GM18499 (cell line): ENCODE results near the gene SETBP1.

Source experiments
- ATAC-seq: cut with Tn5 transposase; IDR thresholded peaks from one replicate; pipeline ENCODE4 v1.9.1; 2021; ENCODE audit warnings: moderate number of reproducible peaks; ENCODE audit not compliant: insufficient read depth, unreplicated experiment

The SETBP1 gene

DNA sequence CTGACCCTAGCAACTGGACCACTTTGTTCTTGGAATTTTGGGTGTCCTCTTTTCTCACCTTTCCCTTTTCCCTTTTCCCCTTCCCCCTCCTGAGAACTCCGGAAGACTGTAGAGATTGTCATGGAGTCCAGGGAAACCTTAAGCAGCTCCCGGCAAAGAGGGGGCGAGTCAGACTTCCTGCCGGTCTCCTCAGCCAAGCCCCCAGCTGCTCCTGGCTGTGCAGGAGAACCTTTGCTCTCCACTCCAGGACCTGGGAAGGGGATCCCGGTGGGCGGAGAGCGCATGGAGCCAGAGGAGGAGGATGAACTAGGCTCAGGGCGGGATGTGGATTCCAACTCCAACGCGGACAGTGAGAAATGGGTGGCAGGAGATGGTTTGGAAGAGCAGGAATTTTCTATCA lies 20.5 kb downstream of the SETBP1 start:
- no peak for ATAC-seq

DNA sequence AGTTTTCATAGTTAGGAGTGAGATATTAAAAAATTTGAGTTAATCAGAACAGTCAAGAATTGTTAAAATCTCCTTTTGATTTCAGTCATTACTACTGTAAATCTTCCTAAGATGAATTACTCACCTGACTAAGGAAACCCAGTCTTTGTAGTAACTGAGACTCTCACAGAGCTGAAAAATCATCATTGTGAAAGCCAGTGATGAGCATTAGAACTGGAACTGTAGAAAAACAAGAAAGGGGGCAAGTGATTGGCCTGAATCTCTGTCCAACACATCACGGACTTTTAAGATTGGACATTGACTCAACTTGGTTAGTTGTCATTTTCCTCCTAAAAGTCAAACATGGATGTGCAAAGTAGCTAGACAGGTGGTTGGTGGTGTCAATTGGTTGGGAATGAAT lies 21.9 kb downstream of the SETBP1 start:
- ATAC-seq, result no peak

DNA sequence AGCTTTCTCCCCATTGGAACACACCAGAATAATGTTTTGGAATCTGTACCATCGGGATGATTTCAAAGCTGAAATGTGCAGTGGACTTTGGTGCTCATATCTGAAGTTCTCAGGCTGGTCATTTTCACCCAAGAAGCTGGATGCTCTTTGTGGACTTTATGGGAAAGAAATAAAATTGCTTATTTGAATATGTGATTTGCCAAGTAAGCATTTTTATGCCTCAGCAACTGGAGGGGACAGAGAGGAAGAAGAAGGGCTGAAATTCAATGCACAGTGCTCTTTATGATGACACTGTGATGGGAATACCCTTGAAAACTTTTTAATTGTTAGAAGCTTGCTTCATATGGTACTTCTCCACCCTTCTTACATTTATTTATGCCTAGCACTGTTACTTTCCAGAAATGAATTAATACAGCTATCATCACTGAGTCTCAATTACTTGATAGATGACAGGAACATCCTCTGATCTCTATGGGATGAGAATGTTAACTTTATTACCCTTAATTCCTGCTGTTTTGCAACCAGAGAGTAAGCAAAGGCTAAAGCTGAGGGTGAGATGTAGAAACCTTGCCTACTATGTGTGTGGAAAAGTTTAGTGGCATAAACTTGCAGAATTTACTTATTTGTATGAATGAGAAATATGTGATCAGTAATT lies 23.6 kb downstream of the SETBP1 start:
- no peak for ATAC-seq

DNA sequence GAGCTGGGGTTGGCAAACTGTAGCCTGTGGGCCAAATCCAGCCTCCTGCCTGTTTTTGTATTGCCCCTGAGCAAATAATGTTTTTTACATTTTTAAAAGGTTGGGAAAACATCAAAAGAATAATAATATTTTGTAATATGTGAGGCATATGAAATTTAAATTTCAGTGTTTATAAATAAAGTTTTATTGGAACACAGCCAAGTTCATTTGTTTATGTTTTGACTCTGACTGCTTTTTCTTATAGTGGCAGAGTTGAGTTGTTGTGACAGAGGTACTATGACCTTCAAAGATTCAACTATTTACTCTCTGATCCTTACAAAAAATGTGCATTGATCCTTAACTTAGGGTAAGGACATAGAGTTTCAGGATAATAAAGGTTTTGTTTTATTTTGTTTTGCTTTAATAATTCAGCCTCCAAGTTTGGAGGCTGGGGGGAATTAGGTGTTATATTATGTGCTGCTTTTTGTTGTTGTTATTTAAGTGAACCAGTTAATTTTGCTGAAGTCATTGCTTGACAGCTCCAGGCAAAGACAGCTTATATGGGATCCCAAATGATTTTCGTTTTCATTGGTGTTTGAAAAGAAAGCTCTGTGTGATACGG lies 24.5 kb downstream of the SETBP1 start:
- ATAC-seq, result no peak

DNA sequence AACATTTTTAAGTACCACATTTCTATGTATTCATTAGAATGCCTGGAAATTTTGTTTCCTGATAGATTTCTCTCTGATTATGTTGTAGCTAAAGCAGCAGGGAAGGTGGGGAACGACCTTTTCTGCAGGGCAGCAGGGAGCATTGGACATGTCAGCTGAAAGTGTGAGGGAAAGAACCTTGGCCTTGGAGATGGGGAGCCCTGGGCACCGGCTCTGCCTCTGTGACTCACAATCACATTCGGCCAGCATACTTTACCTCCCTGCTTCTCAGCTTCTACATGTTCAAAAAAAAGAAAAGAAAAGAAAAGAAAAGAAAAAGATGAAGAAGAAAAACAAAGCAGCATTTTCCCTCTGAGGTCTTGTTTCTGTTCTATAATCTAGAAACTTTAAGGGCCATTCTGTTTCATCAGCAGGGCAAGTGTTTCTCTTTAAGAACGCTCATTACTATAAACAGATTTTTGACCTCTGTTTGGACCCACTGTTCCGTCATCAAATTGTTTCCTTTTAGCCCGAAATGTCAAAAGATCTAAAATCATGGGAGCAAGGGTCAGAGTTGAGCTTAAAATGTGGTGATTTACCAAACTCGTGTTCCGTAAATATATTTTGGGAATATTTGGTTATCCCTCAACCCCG lies 27.9 kb downstream of the SETBP1 start:
- ATAC-seq, result no peak

DNA sequence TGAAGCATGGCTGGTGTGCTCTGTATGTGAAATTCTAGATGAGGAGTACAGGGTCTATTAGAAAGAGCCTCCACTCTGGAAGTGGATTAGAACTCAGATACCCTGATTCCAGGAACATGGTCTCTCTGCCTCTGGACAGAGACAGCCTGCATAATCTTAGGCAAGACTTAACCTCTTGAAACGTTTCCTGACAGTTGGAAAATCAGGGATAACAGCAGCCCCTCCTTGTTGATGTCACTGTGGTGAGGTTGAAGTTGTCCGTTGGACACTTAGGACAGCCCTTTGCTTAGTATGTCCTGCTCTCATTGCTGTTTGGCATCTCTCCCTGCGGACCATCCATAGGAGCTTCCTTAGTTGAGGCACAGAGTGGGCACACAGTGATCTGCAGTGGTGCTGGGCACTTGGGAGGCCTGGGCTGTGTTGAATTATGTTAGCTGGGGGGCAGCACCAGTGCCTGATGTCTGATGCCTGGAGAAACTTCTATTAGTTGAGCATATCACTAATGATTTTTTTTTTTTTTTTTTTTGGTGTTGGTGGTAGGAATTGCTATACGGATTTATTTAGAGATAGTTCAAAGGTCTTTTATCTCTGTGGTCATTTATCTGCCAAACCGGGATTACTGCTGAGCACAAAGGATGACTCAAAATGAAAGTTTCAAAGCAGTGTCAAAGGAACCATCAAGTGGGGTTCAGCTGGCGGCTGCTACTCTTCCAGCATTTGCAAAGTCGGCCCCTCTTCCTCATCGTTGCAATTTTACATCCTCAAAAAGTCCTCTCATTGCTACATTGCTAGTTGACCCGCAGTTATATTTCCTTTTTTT lies 28.8 kb downstream of the SETBP1 start:
- peak; percentile 98 for ATAC-seq

DNA sequence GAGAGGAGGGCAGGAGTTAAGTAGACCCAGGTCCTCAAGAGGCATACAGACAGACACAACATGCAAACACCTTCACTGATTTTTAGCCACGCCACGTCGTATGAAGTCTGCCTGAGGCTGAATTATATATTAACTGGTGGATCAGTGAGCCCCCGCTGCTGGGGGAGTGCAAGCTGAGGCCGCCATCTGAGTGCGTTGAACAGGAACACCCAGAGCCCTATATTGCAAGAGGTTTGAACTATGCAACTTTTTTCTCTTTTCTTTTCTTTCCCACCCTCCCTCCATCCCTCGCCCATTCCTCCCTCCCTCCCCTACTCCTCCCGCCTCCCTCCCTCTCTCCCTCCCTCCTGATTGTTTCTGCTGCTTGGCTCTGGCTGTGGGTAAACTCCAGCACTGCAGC lies 30.2 kb downstream of the SETBP1 start:
- no peak for ATAC-seq

DNA sequence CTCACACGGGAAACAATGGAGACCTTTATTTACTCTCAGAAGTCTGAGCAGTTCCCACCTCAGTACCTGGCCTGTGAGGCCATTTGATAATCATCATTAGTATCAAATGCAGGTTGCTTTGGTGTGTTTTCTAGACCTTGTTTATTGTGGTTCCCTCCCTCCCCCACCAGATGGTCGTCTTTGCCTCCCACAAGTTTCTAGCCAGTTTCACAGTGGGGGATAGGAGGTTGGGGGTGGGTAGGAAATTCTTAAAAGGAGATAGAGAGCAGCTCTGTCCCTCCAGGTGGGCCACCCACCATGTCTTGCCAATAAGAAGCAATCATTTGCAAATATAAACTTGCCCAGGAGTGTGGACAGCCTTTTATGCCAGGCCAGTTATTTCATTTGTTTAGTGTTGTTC lies 31.3 kb downstream of the SETBP1 start:
- ATAC-seq, result no peak

DNA sequence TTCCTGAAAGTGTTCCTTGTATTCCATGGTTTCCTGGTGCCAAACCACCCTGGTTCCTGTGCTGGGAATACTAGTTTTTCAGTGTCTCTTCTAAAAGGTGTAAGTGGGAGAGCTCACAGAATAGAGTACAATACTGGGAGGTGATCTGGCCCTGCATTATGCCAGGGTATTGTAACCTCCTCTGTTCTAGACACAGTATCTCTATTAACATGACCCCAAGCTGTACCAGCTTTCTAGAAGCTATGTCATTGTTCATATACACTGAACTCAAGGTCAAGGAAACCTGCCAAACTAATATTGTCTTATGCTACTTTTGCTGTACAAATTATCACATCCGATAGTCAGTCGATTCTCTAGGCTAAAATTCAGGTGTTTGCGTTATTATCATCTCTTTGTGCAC lies 32.7 kb downstream of the SETBP1 start:
- no peak for ATAC-seq

DNA sequence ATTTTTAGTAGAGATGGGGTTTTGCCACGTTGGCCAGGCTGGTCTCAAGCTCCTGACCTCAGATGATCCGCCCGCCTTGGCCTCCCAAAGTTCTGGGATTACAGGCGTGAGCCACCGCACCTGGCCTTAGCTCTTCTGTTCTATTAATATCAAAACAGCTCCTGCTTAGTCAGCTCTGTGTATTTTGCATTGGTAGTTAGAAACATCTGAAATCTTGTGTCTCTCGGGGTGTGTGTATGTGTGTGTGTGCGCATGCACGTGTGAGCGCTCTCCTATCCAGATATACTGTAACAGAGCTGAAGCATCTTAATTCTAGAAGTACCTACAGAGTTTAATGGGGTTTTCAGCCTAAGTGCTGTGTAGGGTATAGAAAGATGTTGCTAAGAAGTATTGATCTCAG lies 33.7 kb downstream of the SETBP1 start:
- ATAC-seq, result no peak

DNA sequence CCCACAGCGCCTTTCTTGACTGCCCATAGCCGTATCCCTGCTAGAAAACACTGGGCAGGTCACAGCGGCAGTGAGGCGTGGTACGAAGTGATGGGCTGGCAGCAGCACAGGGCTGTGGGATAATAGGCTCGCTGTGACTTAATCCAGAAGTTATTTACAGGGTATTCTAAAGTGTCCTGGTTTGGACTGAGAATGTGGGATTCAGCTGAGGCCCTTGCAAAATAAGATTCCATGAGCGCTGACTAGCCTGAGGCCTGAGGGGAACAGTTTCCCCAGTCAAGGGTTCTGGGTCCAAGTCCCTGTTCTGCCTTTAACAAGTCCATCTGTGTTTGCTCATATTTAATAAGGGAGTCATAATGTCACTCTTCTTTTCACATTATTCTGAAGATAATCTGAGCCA lies 34.6 kb downstream of the SETBP1 start:
- no peak for ATAC-seq

DNA sequence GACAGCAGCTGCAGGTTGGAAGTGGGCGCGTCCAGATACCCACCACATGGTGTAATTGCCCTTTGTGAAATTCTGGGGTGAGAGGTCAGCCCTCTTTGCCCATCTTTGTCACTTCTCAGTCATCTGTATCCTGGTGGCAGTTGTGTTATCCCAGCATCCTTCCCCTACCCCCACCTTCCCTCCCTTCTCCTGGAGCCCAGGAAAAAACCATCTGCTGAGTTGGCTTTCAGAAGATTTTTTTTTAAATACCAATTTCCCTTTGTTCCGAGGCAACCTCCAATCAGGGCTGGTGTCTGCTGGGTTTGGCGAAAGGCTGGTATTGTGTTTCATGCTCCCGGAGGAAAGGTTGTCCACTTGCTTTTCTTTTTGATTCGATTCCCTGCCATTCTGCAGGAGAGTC lies 35.2 kb downstream of the SETBP1 start:
- ATAC-seq, result no peak

DNA sequence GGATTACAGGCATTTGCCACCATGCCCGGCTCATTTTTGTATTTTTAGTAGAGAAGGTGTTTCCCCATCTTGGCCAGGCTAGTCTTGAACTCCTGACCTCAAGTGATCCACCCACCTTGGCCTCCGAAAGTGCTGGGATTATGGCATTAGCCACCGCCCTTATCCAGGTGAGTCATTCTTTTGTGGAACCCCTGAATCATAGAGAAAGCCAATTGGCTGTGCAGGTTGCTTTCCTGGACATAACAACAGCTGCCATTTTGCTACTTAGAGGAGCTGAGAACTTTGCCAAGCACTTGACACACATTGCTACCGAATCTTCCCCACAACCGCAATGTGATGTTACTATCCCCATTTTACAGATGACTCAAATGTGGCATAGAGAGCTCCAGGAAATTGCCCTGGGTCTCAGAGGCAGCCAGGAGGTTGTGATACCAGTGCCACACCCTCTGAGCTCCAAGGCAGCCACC lies 36.0 kb downstream of the SETBP1 start:
- ATAC-seq, result peak; percentile 43

DNA sequence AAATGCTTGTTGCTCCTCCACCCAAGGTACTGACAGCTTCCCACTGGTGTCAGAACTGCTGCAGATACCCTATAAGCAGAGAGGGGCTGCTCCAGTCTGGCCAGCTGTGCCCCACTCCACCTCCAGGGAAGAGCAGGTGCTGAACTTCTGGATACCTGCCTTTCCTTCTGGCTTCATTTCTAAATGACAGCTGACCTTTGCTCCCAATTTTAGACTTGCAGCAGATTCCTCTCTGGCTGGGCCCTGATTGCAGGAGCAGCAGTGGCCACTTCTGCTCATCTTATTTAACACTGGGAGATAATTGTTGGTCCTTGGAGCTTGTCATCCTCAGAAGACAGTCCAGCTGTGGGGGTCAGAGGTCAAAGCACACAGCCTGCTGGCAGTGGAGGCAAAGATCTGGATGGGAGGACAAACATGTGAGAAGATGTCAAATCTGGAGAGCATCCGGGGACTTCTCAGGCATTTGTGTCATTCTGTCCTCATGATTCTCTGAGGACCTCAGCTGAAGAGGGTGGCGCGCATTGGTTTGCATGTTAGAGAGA lies 38.9 kb downstream of the SETBP1 start:
- no peak for ATAC-seq

DNA sequence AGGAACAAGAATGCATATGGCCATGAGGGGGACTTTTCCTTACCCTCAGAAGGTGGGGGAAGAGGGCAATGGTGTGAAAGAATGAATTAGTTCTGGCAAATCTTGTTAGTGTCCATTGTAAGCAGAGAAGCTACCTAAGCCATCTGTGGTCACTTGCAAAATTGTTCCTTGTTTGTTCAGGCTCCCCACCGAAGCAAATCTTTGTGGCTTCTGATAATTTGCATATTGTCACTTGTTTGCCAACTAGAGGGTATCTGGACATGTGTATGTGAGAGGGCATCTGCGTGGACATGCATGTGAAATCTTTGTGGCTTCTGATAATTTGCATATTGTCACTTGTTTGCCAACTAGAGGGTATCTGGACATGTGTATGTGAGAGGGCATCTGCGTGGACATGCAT lies 41.1 kb downstream of the SETBP1 start:
- ATAC-seq, result peak; percentile 35

DNA sequence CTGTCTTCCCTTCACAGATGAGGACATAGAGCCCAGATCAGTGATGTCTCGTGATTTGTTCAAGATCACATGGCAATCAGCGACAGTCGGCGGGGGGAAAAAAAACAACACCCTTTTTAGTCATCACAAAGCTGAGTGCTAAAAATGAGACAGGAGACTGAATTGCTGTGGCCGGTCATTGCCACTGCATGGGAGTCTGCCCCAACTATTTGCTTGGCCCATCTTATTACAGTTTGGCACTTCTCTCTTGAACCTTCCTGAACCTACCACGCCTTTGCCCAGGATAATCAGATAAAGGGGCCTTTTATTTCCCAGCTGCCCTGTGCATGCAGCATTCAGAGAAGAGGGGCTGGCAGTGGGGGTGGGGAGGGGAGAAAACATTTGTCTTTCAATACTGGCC lies 42.7 kb downstream of the SETBP1 start:
- no peak for ATAC-seq

DNA sequence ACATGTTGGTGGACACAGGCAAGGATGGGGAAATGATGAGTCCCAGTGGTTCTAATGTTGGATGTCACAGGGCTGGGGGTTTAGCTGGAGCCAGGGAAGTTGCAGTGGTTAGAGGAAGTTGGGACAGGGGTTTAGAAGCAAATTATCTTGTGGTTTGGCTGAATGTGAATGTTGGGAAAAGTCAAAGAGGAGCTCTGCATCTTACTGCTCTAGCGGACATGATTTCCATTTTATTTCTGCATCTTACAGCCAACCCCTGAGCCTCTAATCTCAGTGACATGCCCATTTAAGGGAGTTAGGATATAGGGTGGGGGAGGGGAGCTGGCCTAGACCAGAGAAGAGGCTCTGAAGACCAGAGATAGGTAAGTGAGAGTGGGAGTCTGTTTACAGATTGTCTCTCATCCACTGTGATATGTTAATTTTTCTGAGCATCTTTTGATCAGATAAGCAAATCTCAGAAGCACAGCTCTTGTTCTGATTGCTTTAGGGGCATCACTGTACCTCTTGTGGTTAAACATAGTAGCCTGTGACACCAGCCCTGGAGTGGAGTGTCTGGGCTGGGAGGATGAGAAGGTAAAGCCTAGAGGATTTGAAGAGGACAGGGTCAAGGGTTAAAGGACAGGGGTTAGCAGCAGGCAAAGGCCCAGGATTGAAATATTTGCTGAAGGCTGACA lies 43.6 kb downstream of the SETBP1 start:
- no peak for ATAC-seq

DNA sequence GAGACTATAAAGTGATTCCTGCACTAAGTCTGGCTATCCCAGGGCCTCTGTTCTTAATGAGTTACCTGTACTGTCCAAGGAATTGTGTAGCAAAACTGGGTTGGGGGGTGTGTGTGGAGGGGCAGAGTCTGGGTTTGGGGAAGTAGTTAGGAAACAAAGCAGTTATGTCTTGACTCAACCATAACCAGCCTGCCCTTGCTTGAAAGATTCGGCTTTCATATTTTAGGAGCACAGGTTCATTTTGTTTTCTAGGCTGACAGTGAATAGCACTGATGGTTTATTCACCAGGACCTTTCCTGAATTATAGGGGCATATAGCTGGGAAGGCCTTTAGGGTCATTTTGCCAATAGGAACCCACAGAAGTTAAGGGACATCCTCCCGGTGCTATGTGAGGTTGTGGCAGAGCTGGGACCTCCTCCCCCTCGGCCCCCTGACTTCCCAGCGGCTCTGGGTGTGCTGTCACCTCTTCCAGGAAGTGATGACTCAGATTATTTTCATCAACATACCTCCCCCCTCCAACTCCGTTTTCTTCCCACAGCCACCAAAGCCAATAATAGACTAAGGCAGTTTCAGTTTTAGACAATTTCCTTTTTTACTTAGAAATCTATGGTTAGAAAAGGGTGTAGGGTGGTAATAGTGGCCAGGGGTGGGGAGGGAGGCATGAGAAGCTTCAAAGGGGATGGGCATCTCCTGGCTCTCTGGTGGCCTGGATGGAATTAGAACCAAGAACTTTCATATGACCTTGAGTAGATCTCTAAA lies 44.8 kb downstream of the SETBP1 start:
- ATAC-seq, result peak; percentile 41

DNA sequence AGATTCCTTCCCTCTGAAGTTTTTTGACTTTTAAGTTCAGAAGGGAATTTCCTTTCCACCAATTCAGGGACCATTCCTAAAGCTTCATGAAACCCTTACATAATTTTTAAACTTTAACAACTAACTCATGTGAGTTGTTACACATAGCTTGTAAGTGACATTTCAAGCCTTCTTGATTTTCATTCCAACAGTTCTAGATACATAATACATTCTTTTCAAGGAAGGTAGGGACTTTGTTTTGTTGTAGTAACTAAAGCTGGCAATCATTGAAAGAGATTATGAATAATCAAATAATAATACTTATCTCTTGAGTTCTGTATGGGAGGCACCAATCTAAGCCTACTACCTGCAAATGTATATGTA lies 45.4 kb downstream of the SETBP1 start:
- no peak for ATAC-seq

DNA sequence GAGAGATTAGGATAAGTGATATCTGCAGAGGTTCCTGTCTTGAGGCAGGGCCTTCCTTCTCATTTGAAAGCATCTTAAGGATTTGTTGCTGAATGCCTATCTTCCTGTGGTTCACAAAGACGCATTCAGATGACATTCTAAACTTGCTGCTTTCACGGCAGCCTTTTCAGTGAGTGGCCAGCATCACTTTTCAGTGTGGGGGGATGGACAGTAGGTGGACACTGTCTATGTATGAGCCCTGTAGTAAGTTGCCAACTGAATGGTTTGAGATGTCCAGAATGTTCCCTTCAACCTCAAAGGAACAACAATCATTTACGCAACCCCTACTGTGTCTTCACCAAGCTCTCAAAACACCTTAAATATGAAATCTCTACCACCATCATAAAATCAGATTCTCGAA lies 46.6 kb downstream of the SETBP1 start:
- no peak for ATAC-seq
